H4 (cell line): ENCODE data around the gene INF2. TPM values are rescaled to one million over a fixed set of nuclear protein-coding genes. Genes with fewer than 3 reads are reported as not detected.
A peak's percentile ranks its signal among the peaks of the same experiment; 100 is the strongest.
"Not testable (repeated sequence)": the region's sequence is repeated elsewhere in the genome, so short reads cannot be mapped to it uniquely, and the experiment has no call there.

Source experiments
- DNase-seq: peaks from one replicate; pipeline ENCODE4 v3.0.0-alpha.2; 2015; ENCODE audit warnings: low spot score
- total RNA-seq: library from RNA; depleted of rRNA; stranded (reverse); fragments of >200 nt; shearing (Covaris generic); gene quantifications from 2 replicates; pipeline ENCODE4 v1.2.3, GENCODE V29; 2014

INF2 gene
- total RNA-seq, 1 experiment from 2014 or later, result 13.0 TPM

DNA sequence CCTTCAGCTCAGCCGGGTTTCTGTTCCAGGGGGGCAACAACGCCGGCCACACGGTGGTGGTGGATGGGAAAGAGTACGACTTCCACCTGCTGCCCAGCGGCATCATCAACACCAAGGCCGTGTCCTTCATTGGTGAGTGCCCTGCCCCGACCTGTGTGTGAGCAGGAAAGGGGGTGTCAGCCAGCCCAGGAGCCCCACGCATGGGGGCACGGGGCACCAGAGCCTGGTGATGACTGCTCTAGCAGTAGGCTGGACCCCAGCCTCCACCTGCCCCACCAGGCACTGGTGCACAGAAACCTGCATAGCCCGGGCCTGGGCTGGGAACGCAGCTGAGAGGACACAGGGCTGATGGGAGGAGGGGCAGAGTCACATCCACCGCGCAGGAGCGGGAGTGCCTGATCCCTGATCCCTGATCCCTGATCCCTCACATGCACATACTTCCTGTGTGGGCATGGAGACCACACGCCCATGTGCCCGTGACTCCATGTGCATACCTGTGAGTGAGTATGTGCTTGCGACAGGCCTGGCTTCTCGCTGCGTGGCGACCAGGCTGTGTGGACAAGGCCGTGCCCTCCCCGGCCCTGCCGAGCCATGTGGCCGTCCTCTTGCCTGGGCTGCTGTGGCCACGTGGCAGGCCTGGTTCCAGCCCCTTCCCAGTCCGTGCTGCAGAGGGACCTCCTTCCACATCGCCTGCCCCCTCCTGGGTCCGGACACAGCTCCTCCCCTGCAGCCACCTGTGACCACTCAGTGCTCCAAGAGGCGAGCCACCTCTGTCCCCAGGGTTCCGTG lies 45.8 kb downstream of the INF2 start:
- DNase-seq, result no peak

DNA sequence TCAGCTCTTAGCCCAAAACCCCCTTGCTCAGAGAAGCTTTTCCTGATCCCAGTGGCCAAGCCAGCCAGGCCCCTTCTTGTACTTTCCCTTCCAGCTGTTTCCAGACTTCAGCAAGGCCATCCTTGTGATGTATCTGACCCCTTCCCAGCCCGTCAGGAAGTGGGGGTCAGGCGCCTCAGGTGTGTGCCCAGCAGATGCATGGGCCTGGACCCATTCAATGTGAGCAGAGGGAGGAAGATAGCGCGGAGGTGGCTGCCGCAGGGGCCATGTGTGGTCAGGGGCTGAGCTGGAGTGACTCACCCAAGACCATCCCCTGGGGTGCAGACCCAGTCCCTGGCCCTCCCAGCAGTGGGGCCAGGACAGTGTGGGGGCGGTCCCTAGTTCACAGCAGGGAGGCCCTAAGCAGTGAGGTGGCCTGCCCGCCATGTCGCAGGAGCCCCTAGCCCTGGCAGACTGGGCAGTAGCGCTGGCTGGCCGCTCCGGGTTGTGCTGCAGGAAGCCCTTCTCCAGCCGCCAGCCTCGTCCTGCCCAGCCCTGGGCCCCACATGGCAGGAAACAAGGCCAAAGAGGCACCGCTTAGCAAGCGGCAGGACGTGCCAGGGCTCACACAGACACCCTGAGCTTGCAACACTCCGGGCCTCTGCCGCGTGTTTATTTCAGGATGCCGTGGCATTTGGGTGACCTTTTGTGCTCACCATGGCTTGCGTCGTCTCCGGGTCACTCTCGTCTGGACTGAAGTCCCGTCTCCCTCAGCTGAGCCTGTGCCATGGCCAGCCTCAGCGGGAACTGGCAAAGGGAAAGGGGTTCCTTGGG lies 46.6 kb downstream of the INF2 start:
- peak; percentile 69 for DNase-seq

DNA sequence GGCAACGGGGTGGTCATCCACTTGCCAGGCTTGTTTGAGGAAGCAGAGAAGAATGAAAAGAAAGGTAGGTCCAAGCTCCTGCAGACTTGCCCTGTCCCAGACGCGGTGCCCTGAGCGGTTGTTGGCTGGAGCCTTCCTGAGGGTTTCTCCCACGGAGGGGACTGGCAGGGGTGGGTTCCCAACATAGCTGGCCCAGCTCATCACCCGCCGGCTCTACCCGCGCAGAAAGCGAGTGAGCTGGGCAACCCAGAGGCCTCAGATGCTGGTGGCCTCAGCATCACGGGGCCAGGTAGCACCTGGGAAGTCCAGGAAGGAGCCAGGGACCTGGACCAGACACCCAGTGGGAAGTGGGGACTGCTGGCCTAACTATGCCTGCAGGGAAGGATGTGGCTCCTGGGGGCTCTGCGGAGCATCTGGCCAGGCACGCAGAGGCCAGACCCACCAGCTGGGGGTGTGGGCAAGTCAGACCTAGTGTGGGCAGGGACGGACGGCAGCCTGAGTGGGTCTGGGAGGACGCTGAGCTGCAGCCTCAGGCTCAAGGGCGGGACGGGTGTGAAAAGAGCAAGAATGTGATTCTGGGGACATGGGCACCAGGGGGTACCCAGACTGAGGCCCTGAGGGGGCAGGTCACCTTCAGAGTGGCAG lies 49.1 kb downstream of the INF2 start:
- no peak for DNase-seq

DNA sequence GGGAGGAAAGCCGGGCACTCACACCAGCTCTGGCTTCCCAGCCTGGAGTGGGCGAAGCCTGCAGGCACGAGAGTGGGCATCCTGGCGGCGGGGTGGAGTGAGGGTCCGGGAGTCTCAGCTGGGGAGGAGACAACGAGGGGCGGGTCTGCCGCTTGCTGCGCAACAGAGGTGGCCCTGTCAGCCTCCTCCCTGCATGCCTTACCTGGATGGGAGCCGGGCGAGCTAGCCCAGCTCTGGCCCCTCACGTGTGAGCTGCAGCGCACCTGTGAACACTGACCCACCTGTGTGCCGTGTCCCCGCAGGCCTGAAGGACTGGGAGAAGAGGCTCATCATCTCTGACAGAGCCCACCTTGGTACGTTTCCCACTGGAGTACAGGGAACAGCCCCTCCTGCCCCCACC lies 49.6 kb downstream of the INF2 start:
- DNase-seq, result no peak

DNA sequence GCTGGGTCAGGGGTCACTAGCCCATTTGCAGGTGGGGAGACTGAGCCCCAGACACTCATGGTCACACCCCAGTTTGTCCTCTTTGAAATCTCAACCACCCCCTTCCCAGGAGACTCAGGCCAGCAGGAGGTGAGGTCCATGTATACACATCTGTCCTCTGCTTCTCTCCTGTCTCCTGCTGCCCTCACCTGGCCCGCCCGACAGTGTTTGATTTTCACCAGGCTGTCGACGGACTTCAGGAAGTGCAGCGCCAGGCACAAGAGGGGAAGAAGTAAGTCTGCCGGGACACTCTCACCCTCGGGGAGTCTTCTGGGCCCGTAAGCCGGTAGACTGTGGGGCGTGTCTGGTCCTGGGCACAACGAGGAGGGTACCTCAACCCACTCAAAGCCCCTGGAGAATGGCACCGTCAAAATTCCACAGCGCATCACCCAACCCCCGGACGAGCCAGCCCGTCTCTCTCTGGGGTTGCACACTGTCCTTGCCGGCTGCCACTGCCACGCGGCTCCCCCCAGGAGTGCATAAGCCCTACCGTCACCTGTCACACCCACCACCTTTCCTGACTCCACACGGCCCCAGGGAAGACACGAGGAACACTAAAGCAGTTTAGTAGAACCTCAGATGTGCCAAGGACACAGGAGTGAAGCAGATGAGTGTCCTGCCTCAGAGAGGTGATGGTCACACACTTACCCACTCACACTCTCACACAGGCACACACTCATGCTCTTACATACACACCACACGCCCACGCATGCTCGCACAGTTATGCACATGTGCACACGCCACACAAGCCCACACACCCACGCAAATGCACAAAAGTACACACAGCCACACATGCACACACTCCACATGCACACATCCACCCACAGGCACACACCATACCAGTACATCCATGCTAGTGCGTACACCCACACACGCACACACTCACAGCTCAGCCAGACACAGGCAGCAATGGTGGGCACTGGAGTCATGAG lies 50.4 kb downstream of the INF2 start:
- DNase-seq, result no peak

DNA sequence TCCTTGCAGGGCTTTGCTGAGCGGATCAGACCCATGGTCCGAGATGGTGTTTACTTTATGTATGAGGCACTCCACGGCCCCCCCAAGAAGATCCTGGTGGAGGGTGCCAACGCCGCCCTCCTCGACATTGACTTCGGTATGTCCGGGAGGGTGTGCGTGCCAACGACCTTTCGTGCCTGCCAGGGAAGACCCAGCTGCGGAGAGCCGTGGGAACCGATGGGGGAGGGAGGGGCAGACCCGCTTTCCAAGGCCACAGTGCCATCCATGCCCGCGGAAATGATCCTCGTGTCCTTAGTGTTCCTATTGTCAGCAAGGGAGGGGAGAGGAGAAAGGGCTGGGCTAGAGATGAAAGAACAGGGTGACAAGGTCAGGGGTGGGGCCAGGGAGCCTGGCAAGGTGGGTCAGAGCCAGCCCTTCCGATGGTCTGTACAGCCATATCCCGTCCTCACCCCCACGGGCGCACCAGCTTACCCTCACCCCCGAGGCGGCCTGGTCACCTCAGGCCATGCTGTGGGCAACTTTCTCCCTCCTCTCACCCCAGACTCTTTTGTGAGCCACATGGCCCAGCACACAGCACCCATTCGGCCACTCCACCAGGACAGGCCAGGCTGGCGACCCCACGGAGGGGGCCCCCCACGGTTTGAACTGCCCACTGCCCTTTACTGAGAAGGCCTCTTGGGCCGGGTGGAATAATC lies 51.8 kb downstream of the INF2 start:
- DNase-seq, result no peak

DNA sequence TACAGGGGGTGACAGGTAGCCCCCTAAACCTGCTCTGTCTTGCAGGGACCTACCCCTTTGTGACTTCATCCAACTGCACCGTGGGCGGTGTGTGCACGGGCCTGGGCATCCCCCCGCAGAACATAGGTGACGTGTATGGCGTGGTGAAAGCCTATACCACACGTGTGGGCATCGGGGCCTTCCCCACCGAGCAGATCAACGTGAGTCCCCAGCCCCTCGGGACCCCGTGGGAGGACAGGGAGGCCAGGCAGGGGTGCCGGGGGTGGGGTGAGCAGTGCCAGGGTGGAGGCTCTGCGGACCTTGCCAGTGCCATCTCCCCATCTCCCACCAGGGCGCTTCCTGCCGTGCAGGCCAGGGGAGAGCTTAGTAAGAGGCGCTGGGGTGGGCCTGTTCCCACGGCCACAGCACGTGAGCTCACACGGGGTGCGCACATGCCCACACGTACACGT lies 52.4 kb downstream of the INF2 start:
- DNase-seq, result no peak

DNA sequence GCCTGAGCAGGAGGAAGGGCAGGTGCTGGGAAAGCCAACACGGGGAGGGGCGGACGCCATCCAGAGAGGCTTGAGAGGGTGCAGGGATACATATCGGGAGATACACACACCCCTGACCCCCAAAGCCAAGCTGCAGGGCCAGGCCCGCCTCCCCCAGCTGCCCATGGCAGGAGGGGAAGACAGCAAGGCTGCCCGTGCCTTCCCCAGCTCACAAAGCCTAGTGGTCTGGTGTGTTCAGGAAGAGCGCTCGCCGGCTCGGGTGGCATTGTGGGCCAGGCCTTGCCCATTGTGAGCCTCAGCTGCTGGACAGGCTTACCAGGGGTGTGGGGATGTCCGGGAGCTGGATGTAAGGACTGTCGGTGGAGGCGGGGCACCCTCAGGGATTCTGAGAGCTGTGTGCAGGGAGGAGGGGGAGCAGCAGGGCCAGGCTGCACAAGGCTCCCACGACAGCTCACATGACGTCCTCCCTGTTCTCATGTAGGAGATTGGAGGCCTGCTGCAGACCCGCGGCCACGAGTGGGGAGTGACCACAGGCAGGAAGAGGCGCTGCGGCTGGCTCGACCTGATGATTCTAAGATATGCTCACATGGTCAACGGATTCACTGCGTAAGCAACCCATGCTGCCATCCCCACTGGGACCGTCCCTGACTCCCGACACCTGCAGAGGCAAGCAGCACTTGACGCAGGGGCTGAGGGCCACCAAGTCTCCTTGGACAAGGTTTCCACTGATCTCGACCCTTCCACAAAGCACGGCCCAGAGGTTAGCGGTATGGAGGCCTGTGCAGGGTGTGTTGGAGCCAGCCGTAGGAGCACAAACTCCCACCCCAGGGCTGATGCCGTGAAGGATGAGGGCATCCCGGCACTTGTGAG lies 53.4 kb downstream of the INF2 start:
- no peak for DNase-seq

DNA sequence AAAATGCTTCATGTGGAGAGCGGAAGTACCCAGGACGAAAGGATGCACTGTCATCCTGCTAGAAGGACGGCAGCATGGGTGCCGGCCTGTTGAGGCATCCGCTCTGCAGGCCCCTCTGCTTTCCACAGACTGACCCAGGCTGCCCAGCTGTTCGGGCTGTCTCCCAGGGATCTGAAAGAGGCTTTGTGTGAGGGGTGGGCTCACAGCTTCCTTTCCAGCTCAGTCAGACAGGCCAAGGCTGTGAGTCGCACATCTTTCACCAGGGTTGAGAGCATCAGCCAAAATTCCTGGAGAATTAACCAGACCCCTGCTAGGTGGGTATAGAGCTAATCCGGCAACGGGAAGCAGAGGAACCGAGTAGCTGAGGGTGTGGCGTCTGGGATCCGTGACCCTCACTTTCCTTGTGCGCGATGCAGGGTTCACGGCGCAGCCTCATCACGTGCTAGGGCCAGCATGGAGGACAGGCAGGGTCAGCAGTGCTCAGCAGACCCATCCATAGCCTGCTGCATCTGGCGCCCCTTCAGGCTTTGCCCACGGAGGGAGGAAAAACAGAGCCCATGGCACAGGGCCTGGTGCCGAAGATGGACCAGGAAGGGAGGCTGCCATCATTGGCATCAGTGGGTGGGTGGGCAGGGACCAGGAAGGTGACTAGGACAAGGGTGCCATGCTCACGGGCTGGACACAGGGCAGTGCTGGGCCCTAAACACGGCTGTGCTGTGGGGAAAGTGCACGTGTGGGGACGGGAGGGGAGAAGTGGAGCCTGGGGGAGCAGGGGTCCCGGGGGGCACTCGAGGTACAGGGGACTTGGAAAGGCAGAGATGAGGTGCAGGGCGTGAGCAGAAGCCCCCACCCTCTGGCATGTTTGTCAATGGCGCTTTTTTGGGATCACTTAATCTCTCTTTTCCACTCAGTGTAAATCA lies 54.3 kb downstream of the INF2 start:
- no peak for DNase-seq

DNA sequence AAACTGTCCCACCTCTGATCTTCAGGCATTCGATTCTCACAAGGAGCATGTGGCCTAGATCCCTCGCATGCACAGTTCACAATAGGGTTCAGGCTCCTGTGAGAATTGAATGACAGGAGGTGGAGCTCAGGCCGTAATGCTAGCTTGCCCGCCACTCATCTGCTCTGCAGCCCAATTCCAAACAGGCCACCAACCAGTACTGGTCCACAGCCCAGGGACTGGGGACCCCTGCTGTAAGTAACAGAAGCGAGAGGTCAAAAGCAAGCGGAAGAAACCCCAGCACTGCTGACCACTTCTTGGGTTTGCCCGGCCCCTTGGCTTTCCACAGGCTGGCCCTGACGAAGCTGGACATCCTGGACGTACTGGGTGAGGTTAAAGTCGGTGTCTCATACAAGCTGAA lies 55.1 kb downstream of the INF2 start:
- no peak for DNase-seq

DNA sequence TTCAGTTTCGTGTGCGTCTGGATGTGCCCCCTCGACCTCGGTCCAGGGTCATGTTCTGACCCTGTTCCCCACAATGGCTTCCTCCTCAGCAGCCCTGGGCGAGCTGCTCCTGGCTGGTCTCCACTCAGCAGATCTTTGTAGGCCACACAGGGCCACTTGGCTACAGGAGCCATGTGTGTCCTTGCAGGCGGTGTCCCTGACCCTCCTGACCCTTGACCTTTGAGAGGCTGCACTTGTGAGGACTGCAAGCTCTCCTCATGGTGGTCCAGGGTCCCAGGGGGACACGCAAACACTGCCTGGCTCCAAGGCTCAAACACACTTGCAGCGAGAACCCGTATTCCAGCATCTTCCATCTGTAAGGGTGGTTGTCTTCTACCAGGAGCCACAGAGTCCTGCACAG lies 56.0 kb downstream of the INF2 start:
- DNase-seq, result no peak

DNA sequence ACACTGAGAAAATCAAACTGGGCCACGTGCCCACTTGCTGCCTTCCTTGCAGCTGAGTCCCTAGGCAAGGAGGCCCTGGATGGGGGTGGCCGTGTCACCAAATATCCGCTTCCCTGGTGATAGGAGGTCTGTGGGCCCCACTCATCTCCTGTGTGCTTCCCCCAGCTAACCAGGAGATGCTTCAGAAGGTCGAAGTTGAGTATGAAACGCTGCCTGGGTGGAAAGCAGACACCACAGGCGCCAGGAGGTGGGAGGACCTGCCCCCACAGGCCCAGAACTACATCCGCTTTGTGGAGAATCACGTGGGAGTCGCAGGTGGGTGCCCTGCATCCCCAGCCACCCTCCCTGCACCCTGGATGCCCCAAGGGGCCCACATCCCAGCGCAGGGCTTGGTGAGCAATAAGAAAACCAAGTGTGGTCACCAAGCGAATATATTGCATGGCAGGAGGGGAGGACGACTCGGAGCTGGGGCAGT lies 56.7 kb downstream of the INF2 start:
- no peak for DNase-seq

DNA sequence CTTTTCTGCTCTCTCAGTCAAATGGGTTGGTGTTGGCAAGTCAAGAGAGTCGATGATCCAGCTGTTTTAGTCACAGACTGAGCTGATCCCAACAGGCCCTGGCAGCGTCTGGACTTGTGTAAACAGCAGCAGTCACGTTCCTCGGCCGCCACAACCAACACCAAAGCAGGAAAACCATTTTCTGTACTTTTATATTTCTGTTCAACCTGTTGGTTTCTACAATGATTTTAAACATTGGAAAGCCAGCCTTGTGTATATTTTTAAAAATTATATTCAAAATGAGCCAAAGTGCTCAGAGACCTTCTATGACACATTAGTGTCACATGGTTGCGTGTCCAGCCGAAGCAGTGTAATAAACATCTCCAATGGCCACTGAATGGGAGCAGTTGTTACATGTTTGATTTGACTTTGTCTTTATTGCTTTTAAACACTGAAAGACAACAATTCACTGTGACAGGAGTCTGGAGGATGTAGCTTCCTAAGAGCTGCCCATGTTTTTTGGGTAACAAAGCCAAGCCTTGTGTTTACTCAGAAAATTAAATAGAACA lies 57.6 kb downstream of the INF2 start:
- DNase-seq, result no peak

DNA sequence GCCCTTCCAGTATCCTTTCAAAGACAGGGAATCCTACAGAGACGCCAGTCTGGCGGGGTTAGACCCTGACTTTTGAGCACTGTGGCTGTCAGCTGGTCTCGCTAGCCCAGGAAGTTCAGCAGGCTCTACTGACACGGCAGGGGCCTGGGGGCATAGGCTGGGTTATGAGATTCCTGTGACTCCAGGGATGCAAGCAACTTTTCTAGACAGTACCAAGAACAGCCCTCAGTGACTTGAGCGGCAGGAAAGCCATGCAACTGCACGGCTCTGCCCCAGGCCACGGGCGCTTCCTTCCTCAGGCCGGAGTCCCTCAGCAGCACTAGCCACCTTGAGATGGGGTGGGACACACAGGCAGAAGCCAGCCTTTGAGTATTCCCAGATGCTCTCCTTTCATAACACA lies 58.5 kb downstream of the INF2 start:
- no peak for DNase-seq

DNA sequence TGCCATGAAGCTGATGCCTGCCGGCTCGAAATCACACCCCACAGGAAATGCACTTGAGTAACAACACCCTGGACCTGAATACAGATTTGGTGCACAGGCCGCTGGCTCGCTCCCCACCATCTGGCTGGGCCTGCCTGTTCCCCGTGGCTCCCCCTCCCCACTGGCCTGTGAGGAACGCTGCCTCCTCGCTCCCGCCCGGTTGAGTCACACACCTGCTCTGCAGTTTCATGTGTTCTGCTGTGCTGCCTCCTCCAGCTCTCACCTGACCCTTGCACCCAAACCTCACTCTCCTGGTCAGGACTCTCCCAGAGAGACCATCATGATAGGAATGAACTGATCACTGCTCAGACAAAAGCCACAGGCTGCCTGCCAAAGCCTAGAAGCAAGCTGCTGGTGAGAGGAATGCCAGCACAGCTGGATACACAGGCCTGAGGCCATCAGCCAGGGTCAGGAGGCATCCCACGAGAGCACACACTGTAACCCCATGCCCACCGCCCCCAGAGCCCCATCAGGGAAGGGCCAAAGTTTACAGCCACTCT lies 59.8 kb downstream of the INF2 start:
- DNase-seq, result no peak

DNA sequence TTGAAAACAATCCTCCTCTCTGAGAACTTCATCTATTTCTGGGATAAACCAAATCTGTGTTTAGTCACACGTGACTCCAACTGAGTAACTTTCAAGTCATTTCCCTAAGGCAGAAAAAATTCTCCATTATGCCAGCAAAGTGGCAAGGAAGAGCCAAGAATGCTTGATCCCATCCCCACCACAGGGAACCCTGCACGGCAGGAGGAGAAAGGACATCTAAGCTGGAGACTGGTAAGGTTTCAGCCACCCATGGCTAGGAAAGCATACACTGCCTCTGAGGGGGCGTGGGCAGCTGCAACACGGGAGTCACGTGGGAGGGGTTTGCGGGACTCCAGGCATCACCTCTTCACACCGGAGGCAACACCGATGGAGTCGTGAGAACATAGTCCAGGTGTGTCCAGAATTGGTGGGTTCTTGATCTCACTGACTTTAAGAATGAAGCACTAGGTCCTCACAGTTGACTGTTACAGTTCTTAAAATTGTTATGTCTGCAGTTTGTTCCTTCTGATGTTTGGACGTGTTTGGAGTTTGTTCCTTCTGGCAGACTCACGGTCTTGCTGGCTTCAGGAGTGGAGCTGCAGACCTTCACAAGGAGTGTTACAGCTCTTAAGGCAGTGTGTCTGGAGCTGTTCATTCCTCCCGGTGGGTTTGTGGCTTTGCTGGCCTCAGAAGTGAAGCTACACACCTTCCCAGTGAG lies 60.8 kb downstream of the INF2 start:
- DNase-seq, result no peak

DNA sequence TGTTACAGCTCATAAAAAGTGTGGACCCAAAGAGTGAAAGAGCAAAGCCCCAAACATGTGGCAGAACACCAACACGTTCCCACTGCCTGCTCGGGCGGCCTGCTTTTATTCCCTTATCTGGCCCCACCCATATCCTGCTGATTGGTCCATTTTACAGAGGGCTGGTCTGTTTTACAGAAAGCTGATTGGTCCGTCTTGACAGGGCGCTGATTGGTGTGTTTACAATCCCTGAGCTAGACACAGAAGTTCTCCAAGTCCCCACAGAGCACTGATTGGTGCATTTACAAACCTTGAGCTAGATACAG lies 61.3 kb downstream of the INF2 start:
- not testable (repeated sequence) for DNase-seq
